Inferior parietal cortex (tissue), 1 donor: ENCODE results near the gene OBSCN.

Experiments
- DNase-seq: peaks from one replicate; pipeline ENCODE4 v3.0.0-alpha.2; 2016; ENCODE audit errors: extremely low spot score

OBSCN gene

GRCh38 chr1:228341814-228342626 is 134.2 kb downstream of the OBSCN start:
- no peak for DNase-seq

- DNase-seq = no peak
These were observed 134.9 kb downstream of the OBSCN start for GRCh38 chr1:228342627-228343190.

GRCh38 chr1:228343191-228343661 is 135.4 kb downstream of the OBSCN start:
- DNase-seq = no peak

GRCh38 chr1:228344631-228345072 is 136.8 kb downstream of the OBSCN start:
- DNase-seq = no peak

GRCh38 chr1:228345201-228345930 is 137.5 kb downstream of the OBSCN start:
- no peak for DNase-seq

GRCh38 chr1:228346731-228347130 is 138.9 kb downstream of the OBSCN start:
- DNase-seq = no peak

GRCh38 chr1:228347181-228347580 is 139.3 kb downstream of the OBSCN start:
- no peak for DNase-seq

- DNase-seq = no peak
These were observed 141.0 kb downstream of the OBSCN start for GRCh38 chr1:228348708-228349467.

- no peak for DNase-seq
These were observed 141.9 kb downstream of the OBSCN start for GRCh38 chr1:228349701-228350171.

- DNase-seq = no peak
These were observed 142.4 kb downstream of the OBSCN start for GRCh38 chr1:228350179-228350742.

- DNase-seq = no peak
These were observed 143.3 kb downstream of the OBSCN start for GRCh38 chr1:228350831-228351781.

GRCh38 chr1:228351850-228352249 is 144.0 kb downstream of the OBSCN start:
- no peak for DNase-seq

GRCh38 chr1:228352677-228353481 is 145.0 kb downstream of the OBSCN start:
- DNase-seq = no peak

- no peak for DNase-seq
These were observed 145.9 kb downstream of the OBSCN start for GRCh38 chr1:228353601-228354371.

GRCh38 chr1:228354390-228355320 is 146.8 kb downstream of the OBSCN start:
- DNase-seq = no peak

- no peak for DNase-seq
These were observed 149.2 kb downstream of the OBSCN start for GRCh38 chr1:228356897-228357680.
